Fibroblast of lung (primary cell): ENCODE data around the gene TCIRG1. TPM values are rescaled to one million over a fixed set of nuclear protein-coding genes. Genes with fewer than 3 reads are reported as not detected.
A peak's percentile ranks its signal among the peaks of the same experiment; 100 is the strongest.

Experiments
- DNase-seq, 2 donors: peaks; one replicate each; pipeline versions ENCODE4 v3.0.0 to v3.0.0-alpha.2; 2010; ENCODE audit warnings: low read depth in 2 of 2
- H2AFZ ChIP-seq: 2 replicates; pipeline ENCODE4 v1.5.1; 2012; ENCODE audit warnings: low read length, control low read depth, inconsistent platforms
- H3K27ac ChIP-seq: 2 replicates; pipeline ENCODE4 v1.5.1; 2011; ENCODE audit warnings: low read length, control low read depth; ENCODE audit not compliant: insufficient read depth
- H3K27me3 ChIP-seq: 2 replicates; pipeline ENCODE4 v1.5.1; 2011; ENCODE audit warnings: mild to moderate bottlenecking, low read length; ENCODE audit not compliant: control insufficient read depth, insufficient read depth
- H3K36me3 ChIP-seq: 2 replicates; pipeline ENCODE4 v1.5.1; 2011; ENCODE audit warnings: low read length; ENCODE audit not compliant: control insufficient read depth, insufficient read depth
- H3K4me1 ChIP-seq: 2 replicates; pipeline ENCODE4 v1.5.1; 2011; ENCODE audit warnings: low read length; ENCODE audit not compliant: control insufficient read depth, insufficient read depth; ENCODE audit errors: extremely low read depth
- H3K4me2 ChIP-seq: 2 replicates; pipeline ENCODE4 v1.5.1; 2011; ENCODE audit warnings: low read length, control low read depth; ENCODE audit not compliant: insufficient read depth; ENCODE audit errors: extremely low read depth
- H3K4me3 ChIP-seq, 4 experiments: fragments of 200-600 bp in 1 of 4; sonication (generic) in 1 of 4; replicated peaks in 1 of 4; 2 replicates each; pipeline ENCODE4 v1.5.1; 2011 to 2016; ENCODE audit warnings: low read length in 4 of 4, low read depth in 3 of 4, mild to moderate bottlenecking in 3 of 4, control low read depth in 2 of 4, inconsistent platforms in 1 of 4, mixed read lengths in 1 of 4; ENCODE audit not compliant: insufficient read depth in 1 of 4; ENCODE audit errors: control extremely low read depth in 1 of 4
- H3K79me2 ChIP-seq: 2 replicates; pipeline ENCODE4 v1.5.1; 2012; ENCODE audit warnings: mild to moderate bottlenecking, low read length, inconsistent platforms; ENCODE audit not compliant: control insufficient read depth, insufficient read depth
- H3K9ac ChIP-seq: 2 replicates; pipeline ENCODE4 v1.5.1; 2011; ENCODE audit warnings: mild to moderate bottlenecking, low read length, control low read depth; ENCODE audit not compliant: insufficient read depth
- H3K9me3 ChIP-seq: 2 replicates; pipeline ENCODE4 v1.5.1; 2012; ENCODE audit warnings: low read depth, low read length; ENCODE audit not compliant: control insufficient read depth, insufficient read depth
- H4K20me1 ChIP-seq: 2 replicates; pipeline ENCODE4 v1.5.1; 2011; ENCODE audit warnings: low read length; ENCODE audit not compliant: control insufficient read depth, insufficient read depth; ENCODE audit errors: extremely low read depth
- CTCF ChIP-seq, 2 donors: IDR thresholded peaks in 1 of 2; conservative IDR thresholded peaks in 1 of 2; 1 replicate in 1 of 2; 2 replicates in 1 of 2; pipeline ENCODE4 v1.5.1; 2011 to 2012; ENCODE audit warnings: low read length in 2 of 2, control low read depth in 1 of 2, inconsistent platforms in 1 of 2, low read depth in 1 of 2, mild to moderate bottlenecking in 1 of 2
- EZH2 ChIP-seq: IDR thresholded peaks from 2 replicates; pipeline ENCODE4 v1.5.1; 2012; ENCODE audit warnings: low read length, control low read depth, mild to moderate bottlenecking; ENCODE audit errors: missing control alignments
- polyA plus RNA-seq, 2 donors: library from polyadenylated mRNA; depleted of rRNA in 1 of 2; stranded (reverse) in 1 of 2; unstranded in 1 of 2; fragments of >200 nt; gene quantifications; 2 replicates each; pipeline ENCODE4 v1.2.1, GENCODE V29; 2011 to 2012; ENCODE audit warnings: missing spikeins in 1 of 2
- total RNA-seq: library from RNA; depleted of rRNA; stranded (reverse); fragments of >200 nt; gene quantifications from 2 replicates; pipeline ENCODE4 v1.2.1, GENCODE V29; 2014

The TCIRG1 gene
- total and polyA plus RNA-seq, 2 donors (not counting 1 experiment from before 2014, with no cell fraction given): 26.7 to 46.2 TPM

GRCh38 chr11:68064926-68065325, 26.1 kb downstream of the TCIRG1 start:
- Histone ChIP-seq H3K36me3 (peaks cover 3% of the 10 kb centered on the region), H3K4me2 (no peak overlapping the region), H3K79me2 (no peaks in the 10 kb centered on the region), H3K27me3 (no peaks in the 10 kb centered on the region), H3K27ac (no peak overlapping the region), H3K4me1 (no peaks in the 10 kb centered on the region), H3K9me3 (no peaks in the 10 kb centered on the region), H4K20me1 (no peaks in the 10 kb centered on the region), H3K9ac (no peak overlapping the region), H2AFZ (no peak overlapping the region), H3K4me3 (no peak overlapping the region)
- TF ChIP-seq CTCF (conservative IDR thresholded peaks at IDR 0.05 in 1 of 2, IDR thresholded peaks at IDR 0.05 in 1 of 2; ENCODE audit: low read depth in 1 of 2, low read length in 2 of 2) (no peak), EZH2 (no peak)
- DNase-seq: no peak

GRCh38 chr11:68065841-68066240, 27.0 kb downstream of the TCIRG1 start:
- no peaks in the 10 kb centered on the region for H3K4me1 ChIP-seq
- peaks cover 3% of the 10 kb centered on the region for H3K36me3 ChIP-seq
- no peaks in the 10 kb centered on the region for H3K9me3 ChIP-seq
- H3K4me3 ChIP-seq: no peak overlapping the region
- no peaks in the 10 kb centered on the region for H3K27me3 ChIP-seq
- no peak overlapping the region for H3K4me2 ChIP-seq
- no peak overlapping the region for H2AFZ ChIP-seq
- no peak overlapping the region for H3K27ac ChIP-seq
- DNase-seq: no peak
- H3K79me2 ChIP-seq: no peaks in the 10 kb centered on the region
- no peak overlapping the region for H3K9ac ChIP-seq
- no peak for TF ChIP-seq EZH2
- no peak for TF ChIP-seq CTCF (conservative IDR thresholded peaks at IDR 0.05 in 1 of 2, IDR thresholded peaks at IDR 0.05 in 1 of 2; ENCODE audit: low read depth in 1 of 2, low read length in 2 of 2)
- H4K20me1 ChIP-seq: no peaks in the 10 kb centered on the region

GRCh38 chr11:68066742-68067141, 27.9 kb downstream of the TCIRG1 start:
- peak in 1 of 2 donors; percentile 40 for DNase-seq
- no peak overlapping the region for H3K4me3 ChIP-seq
- H3K4me2 ChIP-seq: no peak overlapping the region
- H3K9ac ChIP-seq: no peak overlapping the region
- H3K9me3 ChIP-seq: no peaks in the 10 kb centered on the region
- no peaks in the 10 kb centered on the region for H4K20me1 ChIP-seq
- H2AFZ ChIP-seq: no peak overlapping the region
- H3K4me1 ChIP-seq: no peaks in the 10 kb centered on the region
- H3K27ac ChIP-seq: no peak overlapping the region
- no peaks in the 10 kb centered on the region for H3K27me3 ChIP-seq
- TF ChIP-seq CTCF (conservative IDR thresholded peaks at IDR 0.05 in 1 of 2, IDR thresholded peaks at IDR 0.05 in 1 of 2; ENCODE audit: low read depth in 1 of 2, low read length in 2 of 2) (no peak), EZH2 (no peak)
- no peaks in the 10 kb centered on the region for H3K79me2 ChIP-seq
- H3K36me3 ChIP-seq: peaks cover 2% of the 10 kb centered on the region
